NCI-H2081 treated with DMSO at 0.1 percent for 48 hours (cell line): ENCODE measurements around the gene L3HYPDH.

ENCODE experiments used
- DNase-seq: peaks from one replicate; lab custom pipeline; 2025; lab: John Stamatoyannopoulos, UW

L3HYPDH gene

GRCh38 chr14:59427653-59428580 lies 56.3 kb downstream of the L3HYPDH start:
- DNase-seq = no peak

- DNase-seq = no peak
These were observed 58.8 kb downstream of the L3HYPDH start for GRCh38 chr14:59425322-59425935.

GRCh38 chr14:59424341-59425071 lies 59.7 kb downstream of the L3HYPDH start:
- DNase-seq = no peak
